Stomach (tissue), 9 donors: ENCODE results near the gene RESF1. TPM values are rescaled to one million over a fixed set of nuclear protein-coding genes. Genes with fewer than 3 reads are reported as not detected.
A peak's percentile ranks its signal among the peaks of the same experiment; 100 is the strongest.

Source experiments
- DNase-seq, 2 donors: peaks; one replicate each; pipeline versions ENCODE4 v3.0.0 to v3.0.0-alpha.2; 2013 to 2019
- H3K27ac ChIP-seq, 5 donors: fragments of 200-600 bp in 4 of 5; sonication (generic) in 4 of 5; one replicate each; pipeline ENCODE4 v1.5.1; 2013 to 2019; ENCODE audit warnings: mild to moderate bottlenecking in 1 of 5, moderate library complexity in 1 of 5
- H3K27me3 ChIP-seq, 3 donors: fragments of 200-600 bp; sonication (generic); one replicate each; pipeline ENCODE4 v1.5.1; 2017 to 2019; ENCODE audit warnings: mixed run types in 1 of 3
- H3K36me3 ChIP-seq, 4 donors: fragments of 200-600 bp; sonication (generic); 1 replicate in 3 of 4; 2 replicates in 1 of 4; pipeline ENCODE4 v1.5.1; 2016 to 2019
- H3K4me1 ChIP-seq, 4 donors: fragments of 200-600 bp; sonication (generic); one replicate each; pipeline ENCODE4 v1.5.1; 2016 to 2019
- H3K4me3 ChIP-seq, 4 donors: fragments of 200-600 bp; sonication (generic) in 3 of 4; one replicate each; pipeline ENCODE4 v1.5.1; 2016 to 2019; ENCODE audit warnings: mild to moderate bottlenecking in 1 of 4
- H3K9me3 ChIP-seq, 4 donors: fragments of 200-600 bp; sonication (generic); one replicate each; pipeline ENCODE4 v1.5.1; 2016 to 2019
- CTCF ChIP-seq, 7 experiments: fragments of 450-650 bp in 4 of 7; fragments of 200-600 bp in 3 of 7; sonication (generic) in 3 of 7; IDR thresholded peaks; one replicate each; pipeline ENCODE4 v1.5.1; 2016 to 2019; ENCODE audit warnings: antibody characterized with exemption in 7 of 7, control low read depth in 2 of 7, mild to moderate bottlenecking in 1 of 7
- EP300 ChIP-seq: sonication (generic); formaldehyde crosslinking; IDR thresholded peaks from one replicate; pipeline ENCODE4 v1.6.1; 2017; ENCODE audit warnings: antibody characterized with exemption
- POLR2A ChIP-seq, 4 donors: fragments of 450-650 bp; IDR thresholded peaks; one replicate each; pipeline ENCODE4 v1.6.1; 2016; ENCODE audit warnings: antibody characterized with exemption in 4 of 4, control low read depth in 2 of 4, mild to moderate bottlenecking in 1 of 4, moderate library complexity in 1 of 4
- POLR2AphosphoS5 ChIP-seq, 3 donors: sonication (generic); formaldehyde crosslinking; IDR thresholded peaks; one replicate each; pipeline ENCODE4 v1.6.1; 2016; ENCODE audit warnings: antibody characterized with exemption in 3 of 3
- WGBS, 5 donors: extraction: QIAGEN DNeasy Blood & Tissue Kit in 3 of 5; methylation state at CpG; one replicate each; pipeline versions ENCODE4 v1.1.5 to v1.1.7; 2013 to 2018; 5-methylcytosine and 5-hydroxymethylcytosine counted together
- intact Hi-C: fragments of 100-400 bp; cut with DNase I; formaldehyde crosslinking; loops from one replicate; pipeline ENCODE4 v1.15.1; 2023; ENCODE audit warnings: low total_unique reads
- polyA plus RNA-seq, 3 donors: library from polyadenylated mRNA; stranded (reverse); fragments of 200-250 nt; gene quantifications; one replicate each; pipeline ENCODE4 v1.2.3, GENCODE V29; 2013
- total RNA-seq, 5 donors: library from RNA; depleted of rRNA; stranded (reverse); fragments of >200 nt; gene quantifications; one replicate each; pipeline versions ENCODE4 v1.1.0 to v1.2.3, GENCODE V29; 2014 to 2016
- donor health status: healthy with polysubstance abuse.
- donor health status: Bipolar disorder and iron deficiency.
- donor health status: healthy.

The RESF1 gene
- total and polyA plus RNA-seq, 8 donors = 15.4 to 255 (median 51.9) TPM

GRCh38 chr12:31966558-31967205 lies 7.5 kb downstream of the RESF1 start:
- DNase-seq = no peak
- Histone ChIP-seq H3K9me3 (no peaks in the 10 kb centered on the region), H3K4me3 (peak overlapping the region in 1 of 4 donors; percentile 10), H3K27ac (peak overlapping the region in 4 of 5 donors; percentile 0 to 31 (median 18)), H3K36me3 (peaks cover 9 to 71% (median 56%) of the 10 kb centered on the region in 4 donors), H3K4me1 (peaks cover 26 to 84% (median 43%) of the 10 kb centered on the region in 4 donors), H3K27me3 (no peaks in the 10 kb centered on the region)
- intact Hi-C loops = no loop called here
- no peak for TF ChIP-seq EP300
- TF ChIP-seq POLR2AphosphoS5 (IDR thresholded peaks at IDR 0.05) = no peak
- WGBS, 5 donors = 40 to 60% (median 55%) methylated on average over 5 of the region's 5 CpGs

DNA sequence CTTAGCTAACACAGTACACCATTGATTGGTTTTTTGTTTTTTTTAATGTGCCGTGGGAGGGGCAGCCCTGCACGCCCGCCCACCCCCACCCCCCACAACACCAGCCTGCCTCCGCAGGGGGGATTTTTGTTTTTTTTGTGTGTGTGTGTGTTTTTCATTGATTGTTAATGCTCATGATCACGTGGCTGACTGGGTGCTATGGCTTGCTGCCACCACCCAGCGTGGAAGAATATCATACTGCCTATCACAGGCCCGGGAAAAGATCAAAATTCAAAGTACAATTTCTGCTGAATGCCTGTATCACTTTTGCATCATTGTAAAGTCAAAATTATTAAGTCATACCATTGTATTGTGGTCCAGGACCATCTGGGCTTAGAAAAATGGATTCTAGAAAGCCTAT lies 8.3 kb downstream of the RESF1 start:
- Histone ChIP-seq H3K27me3 (no peaks in the 10 kb centered on the region), H3K4me1 (peaks cover 17 to 76% (median 35%) of the 10 kb centered on the region in 4 donors), H3K36me3 (peaks cover 17 to 72% (median 57%) of the 10 kb centered on the region in 4 donors), H3K27ac (no peak overlapping the region), H3K9me3 (peaks cover 0 to 8% (median 0%) of the 10 kb centered on the region in 4 donors), H3K4me3 (no peak overlapping the region)
- TF ChIP-seq CTCF (IDR thresholded peaks at IDR 0.05) = no peak
- TF ChIP-seq EP300 = no peak
- no peak for TF ChIP-seq POLR2A (IDR thresholded peaks at IDR 0.05)
- intact Hi-C loops = no loop called here
- WGBS, 5 donors = 62 to 81% (median 76%) methylated on average over 7 of the region's 7 CpGs
- DNase-seq = no peak

DNA sequence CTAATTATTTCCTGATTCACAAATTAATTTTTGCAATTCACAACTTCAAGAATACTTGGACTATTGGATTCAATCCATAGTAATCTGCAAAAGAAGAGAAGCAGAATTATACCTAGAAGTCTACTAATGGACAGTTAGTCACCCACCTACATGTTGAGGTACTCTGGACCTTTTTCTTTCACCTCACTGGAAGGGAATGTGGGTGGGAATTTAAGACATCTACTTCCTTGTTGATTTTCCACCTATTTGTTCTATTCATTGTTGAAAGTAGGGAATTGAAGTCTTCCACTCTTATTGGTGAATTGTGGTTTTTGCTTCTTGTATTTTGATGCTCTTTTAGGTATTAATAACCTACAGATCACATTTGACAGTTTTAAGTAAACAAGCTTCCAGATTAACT lies 11.0 kb downstream of the RESF1 start:
- no peaks in the 10 kb centered on the region for H3K27me3 ChIP-seq
- intact Hi-C loops = no loop called here
- H3K9me3 ChIP-seq = peaks cover 0 to 8% (median 0%) of the 10 kb centered on the region in 4 donors
- TF ChIP-seq POLR2A (IDR thresholded peaks at IDR 0.05) (no peak), CTCF (IDR thresholded peaks at IDR 0.05) (no peak), EP300 (no peak), POLR2AphosphoS5 (IDR thresholded peaks at IDR 0.05) (no peak)
- peaks cover 27 to 74% (median 62%) of the 10 kb centered on the region in 4 donors for H3K36me3 ChIP-seq
- no peak overlapping the region for H3K27ac ChIP-seq
- no peak for DNase-seq
- H3K4me3 ChIP-seq = no peak overlapping the region
- H3K4me1 ChIP-seq = peaks cover 9 to 56% (median 28%) of the 10 kb centered on the region in 4 donors

GRCh38 chr12:31973818-31974217 lies 14.6 kb downstream of the RESF1 start:
- peaks cover 0 to 32% (median 17%) of the 10 kb centered on the region in 4 donors for H3K9me3 ChIP-seq
- peaks cover 0 to 23% (median 5%) of the 10 kb centered on the region in 4 donors for H3K4me1 ChIP-seq
- H3K36me3 ChIP-seq = peaks cover 27 to 96% (median 90%) of the 10 kb centered on the region in 4 donors
- WGBS, 5 donors = 95 to 99% (median 97%) methylated on average over 5 of the region's 5 CpGs
- H3K27ac ChIP-seq = no peak overlapping the region
- intact Hi-C loops = no loop called here
- DNase-seq = no peak
- no peak for TF ChIP-seq POLR2A (IDR thresholded peaks at IDR 0.05)
- no peak for TF ChIP-seq CTCF (IDR thresholded peaks at IDR 0.05)
- TF ChIP-seq POLR2AphosphoS5 (IDR thresholded peaks at IDR 0.05) = no peak
- TF ChIP-seq EP300 = no peak
- no peak overlapping the region for H3K4me3 ChIP-seq
- H3K27me3 ChIP-seq = no peaks in the 10 kb centered on the region

DNA sequence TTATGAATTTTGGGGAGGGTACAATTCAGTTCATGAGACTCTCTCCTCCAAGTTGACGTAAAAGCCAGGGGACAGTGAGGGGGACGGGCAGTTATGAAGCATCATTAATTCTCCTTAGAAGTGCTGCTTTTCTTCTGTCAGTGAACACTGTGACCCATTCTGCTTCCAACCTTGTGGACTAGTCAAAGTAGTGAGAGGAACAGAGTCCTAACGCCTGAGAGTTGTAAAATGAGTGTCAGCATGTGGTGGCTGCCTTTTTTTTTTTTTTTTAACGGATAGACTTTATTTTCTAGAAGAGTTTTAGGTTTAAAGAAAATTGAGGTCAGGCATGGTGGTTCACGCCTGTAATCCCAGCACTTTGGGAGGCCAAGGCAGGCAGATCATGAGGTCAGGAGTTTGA lies 15.5 kb downstream of the RESF1 start:
- Histone ChIP-seq H3K4me1 (peaks cover 0 to 15% (median 4%) of the 10 kb centered on the region in 4 donors), H3K27ac (no peak overlapping the region), H3K9me3 (peaks cover 5 to 41% (median 17%) of the 10 kb centered on the region in 4 donors), H3K4me3 (no peak overlapping the region), H3K27me3 (no peaks in the 10 kb centered on the region), H3K36me3 (peaks cover 34 to 96% (median 92%) of the 10 kb centered on the region in 4 donors)
- intact Hi-C loops = no loop called here
- WGBS, 5 donors = 87 to 94% (median 89%) methylated on average over 5 of the region's 5 CpGs
- no peak for DNase-seq
- TF ChIP-seq EP300 = no peak
- TF ChIP-seq POLR2AphosphoS5 (IDR thresholded peaks at IDR 0.05) = no peak
